SH-SY5Y (cell line): ENCODE results near the gene SECISBP2.

ENCODE experiments used
- GATA2 ChIP-seq: IDR thresholded peaks from 2 replicates; pipeline ENCODE4 v1.6.1; 2011; ENCODE audit warnings: mild to moderate bottlenecking, low read depth, low read length
- GATA3 ChIP-seq: IDR thresholded peaks from 2 replicates; pipeline ENCODE4 v1.6.1; 2011; ENCODE audit warnings: low read depth, mild to moderate bottlenecking, low read length, moderate library complexity

DNA sequence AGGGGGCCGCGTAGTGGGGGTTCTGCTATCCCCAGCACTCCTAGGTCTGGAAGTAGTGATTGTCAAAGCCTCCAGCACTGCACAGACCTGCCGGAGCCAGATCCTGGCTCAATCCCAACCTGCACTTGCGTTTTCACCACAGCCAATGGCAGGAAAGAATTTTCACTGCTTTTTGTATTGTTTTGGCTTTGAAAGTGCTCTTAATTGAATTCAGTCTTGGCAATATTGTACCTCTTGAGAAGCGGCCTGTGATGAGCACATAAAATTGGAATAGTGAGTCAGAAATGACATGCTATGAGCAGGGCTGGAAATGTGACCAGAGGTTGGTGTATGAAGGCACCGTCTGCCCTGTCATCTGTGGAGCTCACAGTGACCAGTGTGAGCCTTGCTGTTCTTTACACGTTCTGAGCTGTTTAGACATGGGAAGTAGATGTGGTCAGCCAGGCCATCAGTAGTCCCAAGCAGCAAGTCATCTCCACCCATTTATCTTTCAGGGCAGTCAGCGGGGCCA lies 41.5 kb downstream of the SECISBP2 start:
- TF ChIP-seq GATA2 (no peak), GATA3 (no peak)
